Activated naive CD4-positive, alpha-beta T cell (primary cell): ENCODE measurements around the gene CRCP.

Source experiments
- DNase-seq, 4 experiments: peaks; one replicate each; lab custom pipeline; 2025; lab: John Stamatoyannopoulos, UW

The CRCP gene

DNA sequence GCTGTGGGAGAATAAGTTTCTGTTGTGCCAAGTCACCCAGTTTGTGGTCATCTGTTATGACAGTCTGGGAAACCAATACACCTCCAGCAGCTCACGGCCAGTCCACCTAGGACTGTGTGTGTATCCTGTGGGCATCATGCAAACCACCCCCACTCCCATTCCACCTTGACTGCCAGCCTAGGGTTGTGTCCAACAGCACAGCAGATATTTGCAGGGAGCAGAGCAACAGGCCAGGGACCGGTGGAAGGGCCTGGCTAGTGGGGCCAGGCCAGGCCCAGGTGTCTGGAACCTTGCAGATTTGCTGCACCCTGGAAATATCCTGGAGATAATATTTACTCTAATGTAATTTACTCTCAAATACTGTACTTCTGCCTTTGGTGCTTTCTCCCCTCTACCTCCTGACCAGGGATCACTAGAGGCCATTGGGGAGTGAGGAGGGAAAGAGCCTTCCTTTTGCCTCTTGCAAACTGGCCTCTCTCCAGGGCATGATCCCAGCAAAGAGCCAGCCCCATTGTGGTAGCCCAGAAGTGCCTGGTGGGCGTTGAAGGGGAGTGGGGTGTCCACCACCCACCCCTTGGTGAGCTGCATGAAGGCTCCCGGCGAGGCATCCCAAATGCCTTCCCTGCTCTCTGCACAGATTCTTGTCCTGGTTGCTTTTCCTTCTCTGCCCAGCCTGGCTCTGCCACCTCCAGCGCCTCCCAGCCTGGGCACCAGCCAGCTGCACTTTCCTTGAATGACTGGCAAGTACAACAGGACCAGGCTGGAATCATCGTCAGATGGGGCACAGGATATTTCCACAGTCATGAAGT lies 75.3 kb downstream of the CRCP start:
- DNase-seq, result no peak

DNA sequence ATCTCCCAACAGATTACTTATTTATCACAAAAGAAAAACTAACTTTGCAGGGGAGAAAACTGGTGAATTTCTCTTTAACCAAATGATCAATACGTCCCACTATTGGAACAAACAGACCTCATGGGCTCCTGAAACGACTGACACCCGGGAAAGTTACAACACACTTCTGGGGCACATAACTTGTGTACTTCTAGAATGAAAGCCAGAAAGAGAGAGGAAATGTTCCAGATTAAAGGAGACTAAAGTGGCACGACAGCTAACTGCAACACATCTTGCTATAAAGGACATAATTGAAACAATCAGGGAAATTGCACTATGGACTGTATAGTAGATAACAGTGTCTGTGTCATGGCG lies 75.8 kb downstream of the CRCP start:
- DNase-seq, result no peak

DNA sequence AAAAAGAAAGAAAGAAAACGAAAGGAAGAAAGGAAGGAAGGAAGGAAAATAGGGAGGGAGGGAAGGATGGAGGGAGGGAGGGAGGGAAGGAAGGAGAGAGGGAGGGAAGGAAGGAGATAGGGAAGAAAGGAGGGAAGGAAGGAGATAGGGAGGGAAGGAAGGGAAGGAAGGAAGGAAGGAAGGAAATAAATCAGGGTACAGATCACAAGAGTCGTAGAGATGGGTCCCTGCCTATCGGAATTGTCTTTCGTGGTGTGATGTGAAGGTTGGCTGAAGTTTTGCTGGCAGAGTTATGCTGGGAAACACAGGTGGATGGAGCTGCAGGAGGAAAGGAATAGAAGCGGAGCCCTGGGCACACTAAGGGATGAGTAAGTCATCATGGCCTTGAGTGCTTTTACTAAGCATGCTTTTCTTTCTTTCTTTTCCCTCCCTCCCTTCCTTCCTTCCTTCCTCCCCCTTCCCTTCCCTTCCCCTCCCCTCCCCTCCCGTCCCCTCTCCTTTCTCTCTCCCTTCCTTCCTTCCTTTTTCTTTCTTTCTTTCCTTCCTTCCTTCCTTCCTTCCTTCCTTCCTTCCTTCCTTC lies 78.6 kb downstream of the CRCP start:
- DNase-seq, result no peak

DNA sequence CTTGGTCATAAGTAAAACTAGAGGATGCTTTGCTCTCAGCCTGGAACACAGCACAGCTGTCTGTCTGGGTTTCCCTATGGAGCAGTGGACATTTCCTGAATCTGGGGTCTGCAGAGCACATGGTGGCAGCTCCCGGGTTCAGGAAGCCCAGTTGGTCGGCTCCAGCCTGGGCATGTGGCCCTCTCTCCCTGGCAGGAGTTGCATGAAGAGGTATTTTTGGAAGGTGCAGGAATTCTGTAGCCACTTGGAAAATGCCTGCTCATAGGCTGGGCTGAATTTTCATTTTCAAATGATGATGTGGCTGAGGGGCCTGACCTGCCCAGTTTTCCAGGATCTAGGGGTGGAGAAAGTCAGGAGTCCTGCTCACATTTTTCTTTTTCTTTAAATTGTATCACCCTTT lies 83.8 kb downstream of the CRCP start:
- DNase-seq, result no peak

DNA sequence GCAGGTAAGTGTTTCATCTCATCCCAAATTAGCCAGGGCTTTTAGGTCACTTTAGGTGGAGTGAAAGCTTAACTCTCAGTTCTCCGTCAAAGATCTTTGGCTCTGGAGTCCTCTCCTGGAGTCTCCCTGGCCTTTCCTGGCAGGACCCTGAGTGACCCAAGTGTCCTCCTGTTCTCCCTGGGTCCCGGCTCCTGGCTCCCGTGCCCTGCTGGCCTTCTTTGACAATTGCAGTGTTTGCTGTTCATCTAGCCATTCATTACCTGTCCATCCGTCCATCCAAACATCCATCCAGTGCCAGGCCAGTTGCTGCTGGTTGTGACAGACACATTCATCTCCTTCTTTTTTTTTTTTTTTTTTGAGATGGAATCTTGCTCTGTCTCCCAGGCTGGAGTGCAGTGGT lies 84.3 kb downstream of the CRCP start:
- DNase-seq, result no peak

DNA sequence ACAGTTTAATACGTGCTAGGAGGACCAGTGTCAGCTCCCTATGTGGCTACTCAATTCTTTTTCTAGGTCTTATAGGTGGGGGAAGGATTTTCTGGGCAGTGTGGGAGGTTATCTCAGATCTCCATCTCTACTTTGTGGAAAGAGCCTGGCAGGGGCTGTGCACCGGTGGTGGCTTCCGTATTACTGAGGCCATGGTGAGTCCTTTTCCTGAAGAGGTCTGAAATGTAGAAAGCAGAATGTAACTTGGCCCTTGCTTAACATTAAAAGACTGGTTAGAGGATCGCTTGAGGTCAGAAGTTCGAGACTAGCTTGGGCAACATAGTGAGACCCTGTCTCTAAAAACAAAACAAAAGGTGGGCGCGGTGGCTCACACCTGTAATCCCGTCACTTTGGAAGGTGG lies 87.8 kb downstream of the CRCP start:
- no peak for DNase-seq
